Right kidney (tissue), 1 donor: Measurements from ENCODE around the gene MAN2A1.
"Not testable (repeated sequence)": the region's sequence is repeated elsewhere in the genome, so short reads cannot be mapped to it uniquely, and the experiment has no call there.

Experiments used
- DNase-seq: peaks from one replicate; pipeline ENCODE4 v3.0.0-alpha.2; 2016

Gene MAN2A1

GRCh38 chr5:109823597-109823996 lies 133.9 kb downstream of the MAN2A1 start:
- no peak for DNase-seq

GRCh38 chr5:109825450-109825849 lies 135.7 kb downstream of the MAN2A1 start:
- DNase-seq: no peak

GRCh38 chr5:109826426-109826825 lies 136.7 kb downstream of the MAN2A1 start:
- no peak for DNase-seq

GRCh38 chr5:109829331-109829730 lies 139.6 kb downstream of the MAN2A1 start:
- DNase-seq: no peak

DNA sequence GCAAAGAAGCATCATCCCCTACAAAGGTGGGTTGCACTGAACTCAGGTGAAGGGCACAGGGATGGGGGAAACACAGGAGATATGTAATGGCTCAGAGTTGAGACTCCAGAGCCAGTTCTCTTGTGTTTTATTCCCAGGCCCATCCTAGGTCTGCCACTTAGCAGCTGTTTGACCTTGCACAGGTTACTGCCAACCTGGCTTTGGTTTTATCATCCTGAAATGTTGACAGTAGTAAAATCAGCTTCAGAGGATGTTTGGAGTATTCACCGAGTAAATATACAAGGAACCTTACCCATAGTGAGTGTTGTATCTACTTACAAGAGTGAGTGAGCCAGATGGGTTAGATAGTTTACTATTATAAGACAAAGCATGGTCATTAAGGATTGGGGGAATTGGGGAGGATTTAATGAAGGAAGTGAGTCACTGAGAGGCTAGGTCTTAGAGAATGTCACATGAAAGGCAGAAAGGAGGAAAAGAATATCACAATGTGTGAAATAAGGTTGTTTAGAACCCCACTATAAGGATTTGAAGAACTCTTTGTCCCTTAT lies 141.3 kb downstream of the MAN2A1 start:
- no peak for DNase-seq

DNA sequence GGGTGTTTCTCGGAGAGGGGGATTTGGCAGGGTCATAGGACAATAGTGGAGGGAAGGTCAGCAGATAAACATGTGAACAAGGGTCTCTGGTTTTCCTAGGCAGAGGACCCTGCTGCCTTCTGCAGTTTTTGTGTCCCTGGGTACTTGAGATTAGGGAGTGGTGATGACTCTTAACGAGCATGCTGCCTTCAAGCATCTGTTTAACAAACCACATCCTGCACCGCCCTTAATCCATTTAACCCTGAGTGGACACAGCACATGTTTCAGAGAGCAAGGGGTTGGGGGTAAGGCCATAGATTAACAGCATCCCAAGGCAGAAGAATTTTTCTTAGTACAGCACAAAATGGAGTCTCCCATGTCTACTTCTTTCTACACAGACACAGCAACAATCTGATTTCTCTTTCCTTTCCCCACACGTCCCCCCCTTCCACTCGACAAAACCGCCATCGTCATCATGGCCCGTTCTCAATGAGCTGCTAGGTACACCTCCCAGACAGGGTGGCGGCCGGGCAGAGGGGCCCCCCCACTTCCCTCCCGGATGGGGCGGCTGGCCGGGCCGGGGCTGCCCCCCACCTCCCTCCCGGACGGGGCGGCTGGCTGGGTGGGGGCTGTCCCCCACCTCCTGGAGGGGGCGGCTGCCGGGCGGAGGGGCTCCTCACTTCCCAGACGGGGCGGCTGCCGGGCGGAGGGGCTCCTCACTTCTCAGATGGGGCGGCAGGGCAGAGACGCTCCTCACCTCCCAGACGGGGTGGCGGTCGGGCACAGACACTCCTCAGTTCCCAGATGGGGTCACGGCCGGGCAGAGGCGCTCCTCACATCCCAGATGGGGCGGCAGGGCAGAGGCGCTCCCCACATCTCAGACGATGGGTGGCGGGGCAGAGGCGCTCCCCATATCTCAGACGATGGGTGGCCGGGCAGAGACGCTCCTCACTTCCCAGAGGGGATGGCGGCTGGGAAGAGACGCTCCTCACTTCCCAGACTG lies 142.8 kb downstream of the MAN2A1 start:
- DNase-seq: not testable (repeated sequence)

DNA sequence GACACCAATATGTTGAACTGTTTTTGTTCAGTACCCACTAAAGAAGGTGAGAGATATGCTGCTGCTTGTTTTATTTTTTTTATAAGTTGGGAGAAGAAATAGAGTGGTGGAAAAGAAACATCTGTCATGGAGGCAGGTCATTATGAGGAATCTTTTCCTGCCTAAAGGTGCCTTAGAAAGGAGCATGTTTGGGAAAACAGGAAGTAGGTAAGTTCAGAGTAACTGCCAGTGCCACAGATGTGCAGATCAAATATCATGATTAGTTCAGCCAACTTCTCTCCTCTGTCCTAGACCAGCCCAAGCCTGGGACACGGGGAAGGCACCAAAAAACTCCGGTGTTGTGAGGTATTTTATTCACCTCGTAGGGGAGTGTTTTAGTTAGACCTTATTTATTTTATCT lies 144.2 kb downstream of the MAN2A1 start:
- no peak for DNase-seq

DNA sequence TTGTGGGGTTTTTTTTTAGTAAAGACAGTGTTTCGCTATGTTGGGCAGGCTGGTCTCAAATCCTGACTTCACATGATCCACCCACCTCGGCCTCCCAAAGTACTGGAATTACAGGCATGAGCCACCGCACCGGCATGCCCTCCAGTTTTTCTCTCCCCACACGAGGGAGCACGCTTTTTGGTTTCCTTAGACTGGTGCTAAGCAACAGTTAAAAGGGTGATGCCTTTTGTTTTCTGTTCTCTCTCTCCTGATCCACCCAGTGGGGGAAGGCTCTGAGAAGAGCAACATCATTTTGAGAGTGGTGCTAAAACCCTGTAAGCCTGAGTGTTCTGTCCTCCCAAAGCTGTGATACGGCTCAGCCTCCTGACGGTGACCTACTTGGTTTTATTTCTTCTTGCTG lies 146.6 kb downstream of the MAN2A1 start:
- DNase-seq: no peak

DNA sequence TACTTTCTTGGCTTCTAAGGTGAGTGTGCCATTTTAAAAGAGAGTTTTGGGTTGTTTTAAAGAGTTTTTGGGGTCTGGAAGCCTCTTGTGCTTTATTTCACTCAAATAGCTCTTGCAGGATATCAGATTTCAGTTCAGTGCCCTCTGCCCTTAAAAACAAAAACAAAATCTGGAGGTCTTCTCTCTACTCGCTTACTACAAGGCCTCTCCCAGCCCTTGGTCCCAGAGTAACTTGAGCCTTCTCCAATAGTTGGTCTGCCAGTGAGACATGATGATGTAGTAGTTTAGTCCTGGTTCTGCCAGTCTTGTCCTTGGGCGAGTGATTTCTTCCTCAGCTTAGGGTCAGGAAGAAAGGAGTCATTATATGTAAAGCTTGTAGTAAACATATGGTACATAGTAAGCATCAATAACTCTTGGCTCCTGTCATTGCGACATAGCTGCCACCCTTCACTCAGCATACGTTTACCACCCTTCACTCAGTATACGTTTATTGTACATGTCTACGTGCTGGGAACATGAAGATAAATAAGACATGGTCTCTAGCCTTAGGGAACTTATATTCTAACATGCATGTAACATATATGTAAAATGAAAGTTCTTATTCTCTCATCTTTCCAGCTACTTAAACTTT lies 147.6 kb downstream of the MAN2A1 start:
- no peak for DNase-seq

DNA sequence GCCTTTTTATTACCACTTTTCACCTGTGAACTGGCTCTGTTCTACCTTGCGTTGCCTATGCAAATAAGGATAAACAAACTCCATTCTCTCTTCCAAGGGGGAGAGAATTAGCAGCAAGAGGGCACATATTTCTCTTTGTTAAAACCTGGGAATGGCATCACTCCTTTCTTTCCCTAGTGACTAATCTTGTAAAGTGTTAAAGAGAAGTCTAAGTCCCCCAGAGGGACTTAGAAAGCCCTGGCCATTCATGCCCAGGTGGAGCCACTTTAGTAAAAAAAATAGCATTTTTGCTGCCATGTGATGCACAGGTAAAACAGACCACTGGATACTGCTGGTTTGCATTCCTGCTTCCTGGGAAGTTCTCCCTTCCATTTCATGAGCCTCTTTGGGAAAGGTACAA lies 148.4 kb downstream of the MAN2A1 start:
- no peak for DNase-seq

DNA sequence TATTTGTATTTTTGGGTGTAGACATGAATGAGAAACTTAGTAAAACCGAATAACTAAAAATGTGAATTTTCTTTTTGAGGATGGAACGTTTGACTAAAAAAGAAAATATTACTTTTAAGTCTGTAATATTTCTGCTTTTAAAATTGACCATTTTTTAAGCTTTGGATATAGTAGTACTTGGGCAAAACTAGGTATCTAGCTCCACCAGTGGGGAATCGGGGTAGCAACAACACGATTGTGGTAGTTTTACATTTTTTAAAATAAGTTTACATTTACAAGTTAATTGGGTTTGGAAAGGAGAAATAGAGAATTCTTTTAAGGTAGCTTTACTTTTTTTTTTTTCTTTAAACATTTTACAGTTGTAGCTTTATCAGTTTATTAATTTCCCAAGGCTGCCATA lies 154.4 kb downstream of the MAN2A1 start:
- no peak for DNase-seq

GRCh38 chr5:109844695-109845094 lies 155.0 kb downstream of the MAN2A1 start:
- no peak for DNase-seq

- no peak for DNase-seq
Observed at GRCh38 chr5:109848130-109848529, 158.4 kb downstream of the MAN2A1 start.

- DNase-seq: no peak
Observed at GRCh38 chr5:109849478-109850088, 159.9 kb downstream of the MAN2A1 start.

DNA sequence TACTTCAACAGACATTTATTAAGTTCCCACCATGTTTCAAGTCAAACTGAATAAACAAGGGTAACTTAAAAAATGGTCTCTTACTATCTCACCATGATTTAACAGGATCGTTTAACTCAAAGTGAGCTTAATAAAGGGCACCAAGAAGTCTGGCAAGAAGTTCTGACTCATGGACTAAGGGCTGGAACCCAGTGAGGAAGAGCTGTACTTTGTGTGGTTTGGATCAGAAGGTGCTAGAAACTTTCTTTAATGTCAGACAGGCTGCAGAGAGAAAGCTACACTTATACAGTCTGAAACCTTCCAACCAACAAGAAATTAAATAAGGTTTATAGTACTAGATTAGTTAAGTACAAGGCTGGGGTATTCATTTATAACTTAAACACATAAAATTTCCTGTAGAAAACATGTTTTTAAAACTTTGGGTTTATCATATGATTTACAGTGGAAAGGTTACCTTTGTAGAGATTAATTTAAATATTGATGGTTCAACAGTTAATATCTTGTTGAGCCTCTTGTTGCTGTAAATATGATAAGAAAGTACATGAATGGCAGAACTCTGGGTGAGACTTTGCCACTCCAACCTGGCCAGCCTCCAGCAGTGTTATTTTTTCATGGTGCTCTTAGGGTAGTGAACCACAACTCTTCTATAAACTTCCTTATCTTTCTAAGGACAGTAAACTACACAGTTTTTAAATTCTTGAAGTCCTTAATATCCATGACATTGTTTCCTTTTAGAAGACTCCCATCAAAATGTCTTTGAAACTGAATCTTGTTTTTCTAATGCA lies 162.8 kb downstream of the MAN2A1 start:
- DNase-seq: no peak

DNA sequence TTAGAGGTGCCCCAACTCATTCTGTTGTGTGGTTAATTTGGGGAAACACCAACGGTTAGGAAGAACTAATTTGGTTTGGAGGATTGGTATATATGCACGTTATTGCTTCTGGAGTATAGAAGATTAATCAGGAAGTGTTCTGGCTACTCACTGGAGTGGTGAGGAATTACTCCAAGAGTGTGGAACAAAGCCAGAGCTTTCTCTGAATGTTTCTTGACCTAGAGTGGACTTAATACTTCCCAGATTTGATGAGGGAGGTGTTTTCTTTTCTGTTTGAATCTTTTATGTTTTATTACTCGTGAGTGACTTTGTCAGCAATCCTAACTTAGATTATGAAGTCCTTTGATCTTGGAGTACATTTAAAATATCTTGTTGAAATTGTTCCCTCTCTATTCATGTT lies 163.7 kb downstream of the MAN2A1 start:
- DNase-seq: no peak

GRCh38 chr5:109855056-109855455 lies 165.3 kb downstream of the MAN2A1 start:
- DNase-seq: no peak

GRCh38 chr5:109857405-109858031 lies 167.8 kb downstream of the MAN2A1 start:
- no peak for DNase-seq

DNA sequence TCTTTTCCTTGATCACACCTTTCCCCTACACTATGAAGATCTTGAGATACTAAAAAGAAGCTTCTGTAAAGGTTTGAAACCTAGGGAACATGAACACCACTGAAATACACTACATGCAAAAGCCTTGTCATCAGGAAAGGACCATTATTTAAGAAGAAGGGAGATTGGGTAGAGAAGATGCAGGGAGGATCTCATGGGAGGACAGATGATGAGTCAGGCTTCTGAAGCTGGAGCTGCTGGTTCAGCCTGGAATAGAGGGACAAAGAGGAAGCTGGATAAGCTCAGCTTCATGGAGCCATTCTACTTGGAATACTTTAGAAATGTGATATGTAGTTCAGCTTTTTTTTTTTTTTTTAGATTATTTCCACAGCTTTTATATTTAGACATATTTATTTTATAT lies 169.8 kb downstream of the MAN2A1 start:
- no peak for DNase-seq

DNA sequence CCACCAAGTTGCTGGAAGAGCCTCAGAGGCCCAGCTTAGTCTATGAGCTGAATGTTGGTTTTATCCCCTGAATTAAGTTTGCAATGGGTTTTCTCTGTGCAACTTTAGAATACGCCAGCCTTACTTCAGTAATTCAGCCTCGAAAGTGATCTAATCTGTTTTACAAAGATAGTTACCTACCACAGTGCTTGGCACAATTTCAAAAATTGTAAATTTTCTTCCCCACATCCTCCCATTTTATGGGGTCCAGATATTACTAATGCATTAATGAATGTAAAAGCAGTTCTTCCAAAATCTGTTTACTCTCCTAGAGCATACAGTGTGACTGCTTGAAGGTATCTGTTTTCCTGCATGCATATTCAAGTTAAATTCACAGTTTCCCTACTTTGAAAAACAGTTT lies 172.6 kb downstream of the MAN2A1 start:
- DNase-seq: no peak

- no peak for DNase-seq
Observed at GRCh38 chr5:109863752-109864151, 174.0 kb downstream of the MAN2A1 start.

- DNase-seq: no peak
Observed at GRCh38 chr5:109865637-109866036, 175.9 kb downstream of the MAN2A1 start.
